Measurements from ENCODE around the gene CATSPER3. TPM values are rescaled to one million over a fixed set of nuclear protein-coding genes. Genes with fewer than 3 reads are reported as not detected.

The CATSPER3 gene
- total and polyA plus RNA-seq, 2 of the 8 experiments (the other 6 are each of a cell fraction or from before 2014, with no cell fraction given), result 0.62 TPM; not detected in 1

DNA sequence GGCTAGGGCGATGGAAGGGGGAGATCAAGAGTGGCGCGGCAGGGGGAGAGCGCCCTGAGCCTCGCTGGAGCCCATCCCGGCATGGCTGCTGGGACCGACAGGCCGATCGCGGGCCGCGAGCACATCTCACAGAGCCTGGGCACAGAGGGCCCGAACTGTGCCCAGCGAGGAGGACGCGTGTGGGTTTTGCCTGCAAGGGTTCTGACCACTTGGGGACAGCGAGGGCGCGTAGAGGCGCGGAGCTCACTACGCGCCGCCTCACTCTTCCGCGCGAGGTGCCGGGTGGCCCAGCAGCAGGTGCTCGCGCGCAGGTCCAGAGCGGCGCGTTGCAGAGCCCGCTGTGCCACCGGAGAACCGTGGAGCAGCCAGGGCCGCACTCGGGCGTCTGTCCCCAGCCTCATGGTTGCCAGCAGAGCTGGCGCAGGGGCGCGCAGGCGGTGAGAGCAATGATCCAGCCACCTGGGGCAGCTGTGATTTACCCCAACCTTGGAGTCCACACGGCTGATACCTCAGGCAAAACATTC is 82.6 kb downstream of the CATSPER3 start (continued):
- TF ChIP-seq, protein P1, sequence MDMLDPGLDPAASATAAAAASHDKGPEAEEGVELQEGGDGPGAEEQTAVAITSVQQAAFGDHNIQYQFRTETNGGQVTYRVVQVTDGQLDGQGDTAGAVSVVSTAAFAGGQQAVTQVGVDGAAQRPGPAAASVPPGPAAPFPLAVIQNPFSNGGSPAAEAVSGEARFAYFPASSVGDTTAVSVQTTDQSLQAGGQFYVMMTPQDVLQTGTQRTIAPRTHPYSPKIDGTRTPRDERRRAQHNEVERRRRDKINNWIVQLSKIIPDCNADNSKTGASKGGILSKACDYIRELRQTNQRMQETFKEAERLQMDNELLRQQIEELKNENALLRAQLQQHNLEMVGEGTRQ (IDR thresholded peaks at IDR 0.05; ENCODE audit: low read length), result no peak
- TF ChIP-seq NANOG (IDR thresholded peaks at IDR 0.05; ENCODE audit: insufficient read depth, low read depth, low read length, poor library complexity, severe bottlenecking) (no peak), EGR1 (IDR thresholded peaks at IDR 0.05; ENCODE audit: borderline replicate concordance, low read depth, low read length) (no peak), GTF2F1 (IDR thresholded peaks at IDR 0.05; ENCODE audit: borderline replicate concordance, low read depth, low read length) (no peak), KDM4A (IDR thresholded peaks at IDR 0.05; ENCODE audit: low read depth, low read length, severe bottlenecking) (peak; percentile 96), RNF2 (IDR thresholded peaks at IDR 0.05; ENCODE audit: borderline replicate concordance, low read depth, low read length, missing control alignments, poor library complexity, severe bottlenecking) (peak; percentile 59), JUN (IDR thresholded peaks at IDR 0.05; ENCODE audit: low read depth, low read length) (no peak), RBBP5 (IDR thresholded peaks at IDR 0.05; ENCODE audit: borderline replicate concordance, low read depth, low read length) (no peak), SUZ12 (IDR thresholded peaks at IDR 0.05; ENCODE audit: low read length) (peak; percentile 96), POU5F1 (IDR thresholded peaks at IDR 0.05; ENCODE audit: low read depth, low read length) (no peak), PHF8 (conservative IDR thresholded peaks at IDR 0.05; ENCODE audit: low read depth, low read length) (no peak), ZNF274 (IDR thresholded peaks at IDR 0.05; ENCODE audit: borderline replicate concordance, extremely low read depth, low read length) (no peak)
- TF ChIP-seq, protein P2, sequence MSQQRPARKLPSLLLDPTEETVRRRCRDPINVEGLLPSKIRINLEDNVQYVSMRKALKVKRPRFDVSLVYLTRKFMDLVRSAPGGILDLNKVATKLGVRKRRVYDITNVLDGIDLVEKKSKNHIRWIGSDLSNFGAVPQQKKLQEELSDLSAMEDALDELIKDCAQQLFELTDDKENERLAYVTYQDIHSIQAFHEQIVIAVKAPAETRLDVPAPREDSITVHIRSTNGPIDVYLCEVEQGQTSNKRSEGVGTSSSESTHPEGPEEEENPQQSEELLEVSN (IDR thresholded peaks at IDR 0.05), result peak; percentile 58; the same call in 1 of the 2 replicates
